ENCODE measurements around the gene SMIM23.
A peak's percentile ranks its signal among the peaks of the same experiment; 100 is the strongest.
"Not testable (repeated sequence)": the region's sequence is repeated elsewhere in the genome, so short reads cannot be mapped to it uniquely, and the experiment has no call there.

Gene SMIM23

GRCh38 chr5:171774418-171774817 is 11.2 kb upstream of the SMIM23 start:
- DNase-seq: no peak

DNA sequence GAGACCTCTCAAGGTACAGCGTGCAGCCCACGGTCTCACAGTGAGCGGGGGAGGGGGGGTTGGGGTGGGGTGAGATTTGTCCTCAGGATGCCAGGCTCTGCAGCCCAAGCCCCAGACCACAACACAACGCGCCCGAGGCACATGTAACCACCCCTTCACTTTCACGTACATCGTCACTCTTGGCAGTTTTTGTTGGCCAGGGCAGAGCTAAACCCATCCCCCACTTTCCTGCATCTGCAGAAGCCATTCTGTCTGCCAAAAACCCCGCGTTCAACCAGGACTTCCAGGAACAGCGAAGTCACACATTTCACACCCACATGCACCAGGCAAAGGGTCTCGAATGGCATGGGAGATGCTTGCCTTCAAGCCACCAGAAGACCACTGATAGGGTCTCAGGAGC is 9.4 kb upstream of the SMIM23 start:
- DNase-seq: no peak

DNA sequence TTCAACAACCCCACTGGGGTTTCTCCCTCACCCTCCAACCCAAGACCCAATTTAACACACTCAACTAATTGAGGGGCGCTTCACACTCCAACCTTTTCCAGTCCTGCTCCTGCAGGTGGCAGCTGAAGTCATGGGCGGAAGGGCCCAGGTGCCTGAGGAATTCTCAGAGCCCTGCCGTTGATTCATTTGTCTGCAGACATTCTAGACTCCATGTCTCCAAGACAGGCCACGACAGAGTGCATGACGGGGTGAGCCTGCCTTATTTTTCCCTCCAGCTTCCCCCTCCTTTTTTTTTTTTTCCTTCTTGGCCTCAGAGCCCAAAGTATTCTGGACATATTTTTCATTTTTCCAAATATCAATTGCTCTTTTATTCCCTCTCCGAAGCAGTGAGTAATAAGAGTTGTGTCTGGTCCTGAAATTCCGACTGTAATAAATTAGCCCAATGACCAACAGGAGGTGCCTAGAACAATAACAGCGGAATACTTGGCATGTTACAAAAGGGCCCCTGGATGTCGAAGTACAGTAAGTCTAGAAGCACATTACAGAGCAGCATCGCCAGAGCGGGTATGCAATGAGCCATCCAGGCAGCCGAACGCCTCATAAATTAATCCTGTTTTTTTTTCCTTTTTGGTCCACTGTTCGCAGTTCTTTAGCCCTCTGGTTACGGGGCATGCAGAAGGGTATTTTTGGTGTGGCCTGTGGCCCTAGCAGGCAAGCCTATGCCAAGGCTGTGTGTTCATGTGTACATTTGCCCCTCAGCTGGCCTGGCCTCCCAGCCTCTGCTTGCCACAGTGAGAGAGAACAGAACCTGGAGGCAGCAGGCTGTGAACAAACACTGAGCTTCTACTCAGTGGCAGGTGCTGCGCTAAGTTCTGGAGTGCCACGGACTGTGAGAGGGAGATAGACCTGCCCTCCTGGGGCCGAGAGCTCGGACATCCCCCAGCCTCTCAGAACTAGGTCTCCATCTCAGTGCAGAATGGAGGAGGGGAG is 8.6 kb upstream of the SMIM23 start:
- peak; percentile 24 for DNase-seq

DNA sequence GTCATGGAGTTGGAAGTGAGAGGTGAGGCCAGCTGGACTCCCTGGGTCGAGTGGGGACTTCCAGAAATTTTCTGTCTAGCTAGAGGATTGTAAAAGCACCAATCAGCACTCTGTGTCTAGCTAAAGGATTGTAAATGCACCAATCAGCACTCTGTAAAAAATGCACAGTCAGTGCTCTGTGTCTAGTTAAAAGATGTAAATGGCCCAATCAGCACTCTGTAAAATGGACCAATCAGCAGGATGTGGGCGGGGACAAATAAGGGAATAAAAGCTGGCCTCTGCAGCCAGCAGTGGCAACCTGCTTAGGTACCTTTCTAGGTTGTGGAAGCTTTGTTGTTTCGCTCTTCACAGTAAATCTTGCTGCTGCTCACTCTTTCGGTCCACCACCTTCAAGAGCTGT is 3.9 kb upstream of the SMIM23 start:
- DNase-seq: not testable (repeated sequence)

DNA sequence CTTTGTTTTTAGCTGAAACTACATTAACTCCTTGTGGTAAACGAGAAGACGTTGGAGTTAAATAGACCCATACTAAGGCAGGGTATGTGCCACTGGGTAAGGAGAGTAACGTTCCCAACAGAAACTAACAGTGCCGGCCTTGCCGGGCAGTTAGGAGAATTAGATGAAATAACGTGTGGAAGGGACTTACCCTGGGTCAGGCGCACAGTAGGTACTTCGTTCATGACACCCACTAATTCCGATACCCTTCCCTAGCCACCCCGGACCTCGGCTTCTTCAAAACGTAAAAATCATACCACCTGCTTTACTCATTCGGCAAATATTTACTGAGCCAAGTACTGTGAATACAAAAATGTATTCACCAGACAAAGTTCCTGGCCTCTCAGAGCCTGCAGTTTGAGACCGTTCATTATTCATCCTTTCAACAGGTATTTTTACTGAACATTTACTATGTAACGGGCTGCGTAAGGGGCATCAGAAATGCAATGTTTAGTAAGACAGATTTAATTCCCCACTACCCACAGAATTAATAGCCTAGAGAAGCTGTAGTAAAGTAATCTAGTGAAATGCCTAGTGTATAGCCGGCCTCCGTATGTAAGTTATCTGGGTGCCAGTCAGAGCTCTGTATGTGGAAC is 3.2 kb upstream of the SMIM23 start:
- no peak for DNase-seq

DNA sequence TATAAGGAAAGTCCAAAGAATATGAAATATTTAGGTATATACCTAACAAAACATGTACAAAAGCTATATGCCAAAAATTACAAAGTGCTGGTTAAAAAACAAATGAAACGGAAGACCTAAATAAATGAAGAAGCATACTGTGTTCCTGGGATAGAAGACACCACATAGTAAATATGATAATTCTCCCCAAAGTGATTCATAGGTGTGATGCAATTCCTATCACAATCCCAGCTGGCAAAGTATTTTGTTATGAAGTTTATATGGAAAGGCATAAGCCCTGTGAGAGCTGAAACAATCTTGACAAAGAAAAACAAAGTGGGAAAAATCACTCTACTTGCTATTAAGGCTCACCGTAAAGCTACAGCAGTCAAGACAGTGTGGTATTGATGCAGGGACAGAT is 2.6 kb upstream of the SMIM23 start:
- DNase-seq: no peak

- DNase-seq: no peak
Measured at GRCh38 chr5:171789353-171789752, 3.7 kb downstream of the SMIM23 start.

GRCh38 chr5:171790408-171790807 is 4.8 kb downstream of the SMIM23 start:
- DNase-seq: no peak

DNA sequence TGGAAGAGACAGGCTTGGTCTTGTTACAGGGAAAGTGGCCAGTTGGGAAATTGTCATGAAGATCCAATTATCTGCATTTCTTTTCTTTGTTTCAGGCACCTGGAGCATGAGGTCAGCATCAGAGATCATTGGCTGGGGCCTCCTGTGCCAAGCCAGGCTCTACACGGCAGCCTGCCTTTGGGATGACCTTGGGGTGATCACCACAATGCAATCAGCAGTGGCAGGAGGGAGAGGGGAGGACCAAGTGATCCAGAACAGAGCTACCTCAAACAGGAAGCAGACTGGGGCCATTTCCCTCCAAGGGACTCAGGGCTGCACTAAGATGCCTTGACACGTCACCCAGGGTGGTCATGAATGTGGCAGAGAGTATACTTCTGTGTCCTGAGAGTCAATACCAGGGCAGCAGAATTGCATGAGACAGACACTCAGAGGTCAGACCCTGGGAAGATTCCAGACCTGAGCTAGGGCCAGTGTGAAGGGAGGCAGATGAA is 8.9 kb downstream of the SMIM23 start:
- DNase-seq: no peak

DNA sequence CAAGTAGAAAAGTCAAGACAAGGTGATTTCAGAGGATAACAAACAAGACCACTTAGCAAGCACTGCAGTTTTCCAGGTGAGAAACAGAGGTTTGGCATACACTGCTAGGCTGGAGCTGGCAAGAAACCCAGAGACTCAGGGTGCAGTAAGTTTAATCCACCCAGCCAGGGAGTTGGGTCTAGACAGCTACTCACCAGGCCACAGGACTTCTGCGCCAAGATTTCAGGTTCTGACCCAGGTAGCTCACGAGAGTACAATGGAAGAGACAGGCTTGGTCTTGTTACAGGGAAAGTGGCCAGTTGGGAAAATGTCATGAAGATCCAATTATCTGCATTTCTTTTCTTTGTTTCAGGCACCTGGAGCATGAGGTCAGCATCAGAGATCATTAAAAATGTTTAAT is 9.8 kb downstream of the SMIM23 start:
- no peak for DNase-seq

DNA sequence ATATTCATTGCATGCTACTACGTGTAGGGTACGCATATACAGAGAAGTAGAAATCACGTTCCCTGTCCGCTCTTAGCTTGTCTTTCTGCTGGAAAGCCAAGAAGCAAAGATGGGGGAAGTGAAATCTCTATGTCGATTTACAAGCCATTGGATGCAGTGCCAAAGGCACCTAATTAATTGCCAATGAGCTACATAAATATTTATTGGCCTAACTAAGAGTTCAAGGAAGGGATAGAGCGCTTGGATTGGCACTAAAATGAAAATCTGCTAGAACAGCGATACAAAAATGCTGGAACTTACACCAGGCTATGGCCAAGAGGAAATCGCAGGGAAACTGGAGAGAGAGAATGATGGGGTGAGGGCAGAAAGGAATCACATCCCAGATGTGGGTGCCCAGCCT is 10.8 kb downstream of the SMIM23 start:
- DNase-seq: no peak

GRCh38 chr5:171797543-171797942 is 11.9 kb downstream of the SMIM23 start:
- DNase-seq: no peak

DNA sequence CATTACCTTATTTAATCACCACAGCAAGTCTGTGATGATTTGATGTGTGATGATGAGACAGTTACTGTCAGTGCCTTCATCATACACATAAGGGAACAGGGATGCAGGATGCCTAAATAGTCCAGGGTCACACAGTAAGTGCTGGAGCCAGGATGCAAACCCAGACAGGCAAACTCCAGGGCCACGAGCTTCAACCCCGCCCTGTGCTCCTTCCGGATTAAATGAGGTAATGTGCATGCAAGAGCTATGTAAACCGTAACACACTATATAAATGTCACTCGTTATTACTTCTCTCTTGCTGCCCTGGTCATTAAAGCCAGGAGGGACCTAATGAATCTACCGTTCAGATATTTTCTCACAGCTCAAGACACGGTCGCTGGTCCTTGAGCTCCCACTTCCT is 12.8 kb downstream of the SMIM23 start:
- DNase-seq: no peak

GRCh38 chr5:171801839-171802238 is 16.2 kb downstream of the SMIM23 start:
- DNase-seq: no peak

DNA sequence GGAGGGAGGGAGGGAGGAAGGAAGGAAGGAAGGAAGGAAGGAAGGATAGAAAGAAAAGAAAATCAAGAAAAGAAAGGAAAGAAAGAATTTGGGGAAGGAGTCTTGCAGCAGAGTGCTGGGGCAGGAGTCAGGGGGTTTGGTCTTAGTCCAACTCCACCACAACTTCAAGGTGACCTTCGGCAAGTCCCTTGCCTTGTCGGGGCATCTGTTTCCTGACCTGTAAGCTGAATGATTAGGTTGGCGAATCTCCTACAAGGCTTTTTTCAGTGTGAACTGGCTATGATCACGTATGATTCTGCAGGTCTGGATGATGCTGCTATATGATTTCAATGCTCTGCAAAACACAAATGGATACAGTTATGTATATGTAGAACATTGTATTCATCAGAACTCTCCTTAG is 20.1 kb downstream of the SMIM23 start:
- no peak for DNase-seq

DNA sequence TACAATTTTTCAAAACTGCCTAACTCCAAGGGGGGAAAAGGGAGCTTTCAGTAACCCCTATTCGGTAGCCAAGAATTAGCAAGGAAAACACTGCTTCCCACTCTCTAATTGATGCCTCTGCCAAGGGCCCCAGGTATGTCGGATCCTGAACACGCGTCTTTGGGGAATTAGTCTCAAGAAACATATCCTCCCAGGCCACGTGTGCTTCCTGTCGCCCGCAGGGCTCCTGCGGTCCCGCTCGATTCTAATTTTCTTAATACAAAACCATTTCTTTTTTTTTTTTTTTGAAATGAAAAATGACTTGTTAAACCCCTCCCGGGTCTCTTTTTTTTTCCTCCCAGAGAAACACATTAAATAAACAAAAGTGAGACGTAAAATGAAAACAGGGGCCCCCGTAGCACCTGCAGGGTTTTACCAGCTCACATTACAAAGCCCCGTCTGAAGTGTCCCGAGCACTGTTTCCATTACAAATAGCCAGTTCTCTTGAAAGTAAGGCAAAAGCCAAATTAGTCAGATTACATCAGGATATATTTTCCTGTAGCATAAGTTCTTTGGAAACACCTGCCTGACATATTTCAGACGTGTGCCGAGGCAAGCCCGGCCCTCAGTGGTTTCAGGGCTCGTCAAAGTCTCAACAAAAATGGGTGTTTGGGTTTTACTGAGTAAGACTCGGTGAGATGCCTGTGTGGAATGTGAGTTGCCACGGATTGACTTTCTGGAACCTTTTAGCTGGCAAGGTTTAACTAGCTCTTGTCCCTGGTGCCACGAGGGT is 21.5 kb downstream of the SMIM23 start:
- DNase-seq: peak; percentile 55

- no peak for DNase-seq
Measured at GRCh38 chr5:171808453-171808852, 22.8 kb downstream of the SMIM23 start.

DNA sequence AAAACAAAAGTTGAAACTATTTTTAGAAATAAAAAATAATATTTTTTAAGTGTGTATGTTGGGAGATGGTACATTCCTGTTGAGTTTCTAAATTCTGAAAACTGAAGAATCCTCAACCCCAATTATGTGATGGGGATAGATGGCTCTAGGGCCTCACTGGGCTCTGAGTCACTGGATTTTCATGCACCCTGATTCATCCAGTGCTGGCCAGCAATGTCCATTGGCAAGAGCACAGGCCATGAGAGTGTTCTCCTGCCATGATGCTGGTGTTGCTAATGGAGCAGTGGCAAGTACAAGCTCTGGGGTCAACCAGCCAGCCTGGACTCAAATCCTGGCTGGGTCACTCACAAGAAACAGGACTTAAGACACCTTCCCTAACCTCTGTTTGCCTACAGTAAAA is 23.3 kb downstream of the SMIM23 start:
- DNase-seq: no peak

DNA sequence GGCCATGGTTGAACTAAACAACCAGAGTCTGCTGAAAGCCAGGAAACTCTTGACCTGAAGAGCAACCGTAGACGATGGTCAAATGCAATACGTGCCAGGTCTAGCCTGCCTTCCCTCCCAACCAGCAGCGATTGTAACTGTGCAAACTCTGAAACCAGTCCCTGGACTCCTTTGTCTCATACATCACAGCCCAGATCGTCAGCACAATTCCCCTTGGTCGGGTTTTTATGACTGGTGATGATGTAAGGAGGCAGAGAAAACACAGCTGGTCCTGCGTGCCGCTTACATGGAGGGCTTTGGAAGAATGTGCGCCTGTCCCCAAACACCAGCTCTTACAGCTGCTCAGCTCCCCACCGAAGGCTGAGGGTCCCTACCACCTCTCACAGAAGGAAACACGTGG is 24.6 kb downstream of the SMIM23 start:
- DNase-seq: peak; percentile 36

DNA sequence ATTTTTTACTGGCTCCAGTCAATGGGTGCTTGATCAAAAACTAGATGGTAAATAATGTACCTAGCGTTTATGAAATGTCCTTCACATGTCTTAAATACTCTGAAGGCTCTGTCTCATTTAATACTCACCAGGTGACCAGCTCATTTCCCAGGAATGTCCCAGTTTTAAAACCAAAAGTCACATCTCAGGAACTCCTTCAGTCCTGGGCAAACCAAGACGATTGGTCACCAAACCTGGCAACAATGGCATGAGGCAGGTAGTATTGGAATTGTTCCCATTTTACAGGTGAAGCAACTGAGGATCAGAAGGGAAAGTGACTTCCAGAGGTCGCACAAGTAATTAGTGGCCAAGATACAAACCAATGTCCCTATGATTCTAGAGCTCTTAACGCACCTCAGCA is 27.7 kb downstream of the SMIM23 start:
- no peak for DNase-seq

GRCh38 chr5:171813813-171814490 is 28.3 kb downstream of the SMIM23 start:
- DNase-seq: no peak

- DNase-seq: no peak
Measured at GRCh38 chr5:171816666-171817065, 31.0 kb downstream of the SMIM23 start.

DNA sequence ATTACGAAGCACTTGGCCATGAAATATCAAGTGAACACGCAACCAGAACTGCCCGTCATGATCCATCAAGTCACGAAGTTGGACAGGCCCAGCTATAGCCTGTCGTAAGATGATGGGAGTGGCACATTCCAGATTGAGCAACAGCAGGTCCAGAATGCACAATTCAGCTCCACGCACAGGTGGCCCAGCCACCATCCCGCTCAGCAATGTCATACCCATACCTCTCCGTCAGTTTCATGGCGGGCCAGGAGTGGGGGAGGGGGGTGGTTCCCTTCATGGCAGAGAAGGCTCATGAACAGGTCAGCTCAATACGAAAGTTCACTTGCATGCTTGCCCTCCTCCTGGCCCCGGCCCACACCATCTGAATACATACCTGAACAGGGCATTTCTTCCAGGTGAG is 34.9 kb downstream of the SMIM23 start:
- DNase-seq: no peak

Data from NCI-H774 (cell line).